HCT116 (cell line): ENCODE measurements around the gene TPO. TPM values are rescaled to one million over a fixed set of nuclear protein-coding genes. Genes with fewer than 3 reads are reported as not detected.

ENCODE experiments used
- ATAC-seq: fragments of 200-7000 bp; cut with Tn5 transposase; 2 replicates; pipeline ENCODE4 v1.9.1; 2020; ENCODE audit warnings: mild to moderate bottlenecking, moderate library complexity
- BruUV-seq: library from RNA; stranded (reverse); fragments of 400-500 nt; replicated peaks from 2 replicates; lab custom pipeline; 2021; lab: Mats Ljungman, UMichigan
- CTCF ChIA-PET: fragments of 300-600 bp; sonication (Branson Sonifier 250); formaldehyde crosslinking; loops from one replicate; lab custom pipeline; 2021; ENCODE audit warnings: antibody characterized with exemption; lab: Charles Lee
- POLR2A ChIA-PET: fragments of 300-600, 350-600 bp; sonication (Branson Sonifier 250); formaldehyde crosslinking; loops from one replicate; lab custom pipeline; 2021; ENCODE audit warnings: antibody characterized with exemption; lab: Charles Lee
- RAD21 ChIA-PET, 2 experiments: fragments of 300-600 bp; sonication (Branson Sonifier 250); formaldehyde crosslinking; loops; one replicate each; lab custom pipeline; 2023; ENCODE audit warnings: low total read pairs in 2 of 2; ENCODE audit not compliant: uncharacterized antibody in 2 of 2, unreplicated experiment in 2 of 2, low non-redundant PET in 1 of 2; lab: Charles Lee
- DNase-seq: peaks from one replicate; pipeline ENCODE4 v3.0.0-alpha.2; 2010; ENCODE audit warnings: low read depth, low spot score
- H2AFZ ChIP-seq: fragments of 200-600 bp; shearing (Covaris generic), sonication (generic); 2 replicates; pipeline ENCODE4 v1.6.1; 2017; ENCODE audit warnings: low read depth, mixed run types, mixed read lengths, antibody characterized with exemption, low read length; ENCODE audit not compliant: poor library complexity, severe bottlenecking
- H3K27ac ChIP-seq: 2 replicates; pipeline ENCODE4 v1.5.1; 2012; ENCODE audit warnings: low read depth, low read length
- H3K27me3 ChIP-seq: fragments of 200-600 bp; sonication (generic); 2 replicates; pipeline ENCODE4 v1.6.1; 2016; ENCODE audit warnings: mixed run types, low read length, mixed read lengths; ENCODE audit not compliant: insufficient read depth
- H3K36me3 ChIP-seq, 2 experiments: fragments of 200-500 bp in 1 of 2; fragments of 200-600 bp in 1 of 2; sonication (Bioruptor generic) in 1 of 2; sonication (generic) in 1 of 2; 2 replicates each; pipeline versions ENCODE4 v1.5.1 to v1.6.1; 2014 to 2016; ENCODE audit warnings: low read length in 2 of 2, inconsistent platforms in 1 of 2, mixed read lengths in 1 of 2, mixed run types in 1 of 2; ENCODE audit not compliant: insufficient read depth in 2 of 2, control insufficient read depth in 1 of 2
- H3K4me1 ChIP-seq, 2 experiments: fragments of 200-600 bp in 1 of 2; sonication (generic) in 1 of 2; 2 replicates each; pipeline versions ENCODE4 v1.5.1 to v1.6.1; 2012 to 2017; ENCODE audit warnings: low read length in 2 of 2, inconsistent platforms in 1 of 2, mild to moderate bottlenecking in 1 of 2, mixed read lengths in 1 of 2, mixed run types in 1 of 2, moderate library complexity in 1 of 2; ENCODE audit not compliant: insufficient read depth in 2 of 2, control insufficient read depth in 1 of 2
- H3K4me2 ChIP-seq: fragments of 200-600 bp; sonication (generic); 2 replicates; pipeline ENCODE4 v1.6.1; 2017; ENCODE audit warnings: mixed run types, low read length, mixed read lengths
- H3K4me3 ChIP-seq, 2 experiments: fragments of 200-600 bp in 1 of 2; sonication (generic) in 1 of 2; replicated peaks in 1 of 2; 2 replicates each; pipeline ENCODE4 v1.5.1; 2011 to 2016; ENCODE audit warnings: low read length in 2 of 2, control low read depth in 1 of 2, low read depth in 1 of 2, mild to moderate bottlenecking in 1 of 2, mixed read lengths in 1 of 2, mixed run types in 1 of 2
- H3K79me2 ChIP-seq: fragments of 200-600 bp; sonication (generic); 2 replicates; pipeline ENCODE4 v1.6.1; 2017; ENCODE audit warnings: mild to moderate bottlenecking, mixed run types, low read length, moderate library complexity, mixed read lengths; ENCODE audit not compliant: insufficient read depth
- H3K9ac ChIP-seq: fragments of 200-600 bp; sonication (generic); 2 replicates; pipeline ENCODE4 v1.6.1; 2016; ENCODE audit warnings: low read length, mixed read lengths
- H3K9me2 ChIP-seq: fragments of 200-600 bp; sonication (generic), shearing (Covaris generic); 2 replicates; pipeline ENCODE4 v1.6.1; 2017; ENCODE audit warnings: mixed run types, mild to moderate bottlenecking, moderate library complexity; ENCODE audit not compliant: insufficient read depth
- H3K9me3 ChIP-seq, 2 experiments: fragments of 200-500 bp in 1 of 2; fragments of 200-600 bp in 1 of 2; sonication (Bioruptor generic) in 1 of 2; sonication (generic) in 1 of 2; 2 replicates each; pipeline ENCODE4 v1.6.1; 2014 to 2017; ENCODE audit warnings: low read length in 2 of 2, mixed read lengths in 2 of 2, inconsistent platforms in 1 of 2, low read depth in 1 of 2, mild to moderate bottlenecking in 1 of 2, mixed run types in 1 of 2, moderate library complexity in 1 of 2; ENCODE audit not compliant: control insufficient read depth in 1 of 2, insufficient read depth in 1 of 2
- H4K20me1 ChIP-seq: fragments of 200-600 bp; sonication (generic), shearing (Covaris generic); 2 replicates; pipeline ENCODE4 v1.6.1; 2017; ENCODE audit warnings: mixed run types, mild to moderate bottlenecking, moderate library complexity; ENCODE audit not compliant: insufficient read depth
- ATF3 ChIP-seq: IDR thresholded peaks from 2 replicates; pipeline ENCODE4 v1.6.1; 2012
- CBX3 ChIP-seq: IDR thresholded peaks from 2 replicates; pipeline ENCODE4 v1.6.1; 2012; ENCODE audit warnings: low read depth
- CEBPB ChIP-seq: IDR thresholded peaks from 2 replicates; pipeline ENCODE4 v1.6.1; 2012; ENCODE audit warnings: low read depth
- CTCF ChIP-seq, 3 experiments: fragments of 200-600 bp in 1 of 3; sonication (generic) in 1 of 3; IDR thresholded peaks in 2 of 3; conservative IDR thresholded peaks in 1 of 3; 2 replicates each; pipeline ENCODE4 v1.5.1; 2012 to 2017; ENCODE audit warnings: low read depth in 2 of 3, low read length in 2 of 3, antibody characterized with exemption in 1 of 3, borderline replicate concordance in 1 of 3, control low read depth in 1 of 3, mild to moderate bottlenecking in 1 of 3, mixed read lengths in 1 of 3, mixed run types in 1 of 3, moderate library complexity in 1 of 3; ENCODE audit not compliant: insufficient read depth in 1 of 3
- ELF1 ChIP-seq: IDR thresholded peaks from 2 replicates; pipeline ENCODE4 v1.6.1; 2012; ENCODE audit warnings: low read depth, borderline replicate concordance
- EZH2 ChIP-seq: fragments of 200-600 bp; sonication (generic); IDR thresholded peaks from 2 replicates; pipeline ENCODE4 v1.6.1; 2017; ENCODE audit warnings: antibody characterized with exemption, mixed run types
- EZH2phosphoT487 ChIP-seq: fragments of 200-600 bp; IDR thresholded peaks from 2 replicates; pipeline ENCODE4 v1.6.1; 2018; ENCODE audit warnings: antibody characterized with exemption, borderline replicate concordance
- JUND ChIP-seq: IDR thresholded peaks from 2 replicates; pipeline ENCODE4 v1.6.1; 2012
- MAX ChIP-seq: IDR thresholded peaks from 2 replicates; pipeline ENCODE4 v1.6.1; 2012
- POLR2A ChIP-seq: IDR thresholded peaks from 2 replicates; pipeline ENCODE4 v1.7.0; 2011; ENCODE audit warnings: borderline replicate concordance; ENCODE audit not compliant: insufficient read depth, insufficient read length; ENCODE audit errors: extremely low read depth
- POLR2AphosphoS5 ChIP-seq: IDR thresholded peaks from 2 replicates; pipeline ENCODE4 v1.6.1; 2011; ENCODE audit warnings: mild to moderate bottlenecking, low read depth, low read length, moderate library complexity
- RAD21 ChIP-seq: IDR thresholded peaks from 2 replicates; pipeline ENCODE4 v1.6.1; 2012; ENCODE audit warnings: low read depth, mild to moderate bottlenecking
- REST ChIP-seq: IDR thresholded peaks from 2 replicates; pipeline ENCODE4 v1.6.1; 2012; ENCODE audit warnings: low read depth
- SIN3A ChIP-seq: IDR thresholded peaks from 2 replicates; pipeline ENCODE4 v1.6.1; 2012; ENCODE audit warnings: low read depth
- SP1 ChIP-seq: IDR thresholded peaks from 2 replicates; pipeline ENCODE4 v1.6.1; 2012; ENCODE audit warnings: low read depth
- TCF7L2 ChIP-seq: IDR thresholded peaks from 2 replicates; pipeline ENCODE4 v1.7.0; 2011; ENCODE audit warnings: borderline replicate concordance, inconsistent platforms; ENCODE audit not compliant: insufficient read depth, insufficient read length; ENCODE audit errors: extremely low read depth
- YY1 ChIP-seq: IDR thresholded peaks from 2 replicates; pipeline ENCODE4 v1.6.1; 2011; ENCODE audit warnings: low read length, low read depth, moderate library complexity, mild to moderate bottlenecking; ENCODE audit not compliant: insufficient replicate concordance; ENCODE audit errors: extremely low read depth
- ZNF274 ChIP-seq: fragments of 200-500 bp; sonication (Bioruptor generic); IDR thresholded peaks from 2 replicates; pipeline ENCODE4 v1.6.1; 2014; ENCODE audit warnings: mild to moderate bottlenecking, low read depth, low read length, inconsistent platforms
- intact Hi-C: fragments of 100-400 bp; cut with micrococcal nuclease; formaldehyde crosslinking; loops from 2 replicates; pipeline ENCODE4 v1.10.0; 2022
- total RNA-seq: library from RNA; stranded (reverse); gene quantifications from one replicate; pipeline ENCODE4 v1.2.1, GENCODE V29; 2021; ENCODE audit not compliant: unreplicated experiment

TPO gene
- total RNA-seq, 1 experiment from 2014 or later: not detected

GRCh38 chr2:1588978-1589621 is 175.8 kb downstream of the TPO start:
- intact Hi-C loops: no loop called here
- Histone ChIP-seq H3K4me2 (no peak overlapping the region), H3K4me3 (no peak overlapping the region), H3K9me2 (no peaks in the 10 kb centered on the region), H3K9me3 (no peaks in the 10 kb centered on the region), H3K9ac (no peak overlapping the region), H2AFZ (no peak overlapping the region), H3K27me3 (peaks cover 46% of the 10 kb centered on the region), H4K20me1 (no peaks in the 10 kb centered on the region), H3K36me3 (no peaks in the 10 kb centered on the region), H3K27ac (no peak overlapping the region), H3K79me2 (no peaks in the 10 kb centered on the region), H3K4me1 (peaks cover 9 to 11% of the 10 kb centered on the region in 2 experiments)
- BruUV-seq: no TSS peak
- POLR2A ChIA-PET: no interaction called here
- TF ChIP-seq RAD21 (no peak), POLR2A (no peak), EZH2phosphoT487 (no peak), YY1 (no peak), EZH2 (no peak), CEBPB (no peak), POLR2AphosphoS5 (no peak), JUND (no peak), CTCF (IDR thresholded peaks at IDR 0.05 in 2 of 3, conservative IDR thresholded peaks at IDR 0.05 in 1 of 3; ENCODE audit: borderline replicate concordance in 1 of 3, insufficient read depth in 1 of 3, low read depth in 2 of 3, low read length in 2 of 3) (no peak), CBX3 (no peak), ATF3 (no peak), TCF7L2 (no peak), ELF1 (no peak), ZNF274 (no peak), MAX (no peak), SIN3A (no peak), SP1 (no peak), REST (no peak)
- CTCF ChIA-PET: interaction anchor here (0.9 kb wide), 1 partner anchor 162 kb away, joined by 3 read pairs; no protein-coding TSS in a partner anchor
- ATAC-seq (no peak), DNase-seq (no peak)
- RAD21 ChIA-PET: no interaction called here
